GM18519 (cell line): ENCODE data around the gene SDC1.
"Not testable (repeated sequence)": the region's sequence is repeated elsewhere in the genome, so short reads cannot be mapped to it uniquely, and the experiment has no call there.

Experiments
- ATAC-seq: cut with Tn5 transposase; IDR thresholded peaks from one replicate; pipeline ENCODE4 v1.9.1; 2021; ENCODE audit warnings: mild to moderate bottlenecking, moderate library complexity; ENCODE audit not compliant: unreplicated experiment, low FRiP score

The SDC1 gene

GRCh38 chr2:20224716-20225293 lies at the start of gene SDC1:
Gene SDC1, minus strand, starts transcription at chr2:20225130. Its CDS starts 263 bp downstream, at chr2:20224867.
- no peak for ATAC-seq

- no peak for ATAC-seq
Measured at GRCh38 chr2:20273042-20273441, 48.1 kb upstream of the SDC1 start.

- ATAC-seq = not testable (repeated sequence)
Measured at GRCh38 chr2:20268317-20268716, 43.4 kb upstream of the SDC1 start.

- ATAC-seq = no peak
Measured at GRCh38 chr2:20267529-20267928, 42.6 kb upstream of the SDC1 start.

- no peak for ATAC-seq
Measured at GRCh38 chr2:20264629-20265028, 39.7 kb upstream of the SDC1 start.

GRCh38 chr2:20257411-20257810 lies 32.5 kb upstream of the SDC1 start:
- no peak for ATAC-seq

GRCh38 chr2:20254731-20255130 lies 29.8 kb upstream of the SDC1 start:
- no peak for ATAC-seq

GRCh38 chr2:20250436-20250835 lies 25.5 kb upstream of the SDC1 start:
- no peak for ATAC-seq

GRCh38 chr2:20249170-20249569 lies 24.2 kb upstream of the SDC1 start:
- ATAC-seq = no peak

GRCh38 chr2:20247084-20247483 lies 22.2 kb upstream of the SDC1 start:
- ATAC-seq = no peak

- ATAC-seq = not testable (repeated sequence)
Measured at GRCh38 chr2:20243637-20244036, 18.7 kb upstream of the SDC1 start.

- ATAC-seq = no peak
Measured at GRCh38 chr2:20242727-20243377, 17.9 kb upstream of the SDC1 start.

- no peak for ATAC-seq
Measured at GRCh38 chr2:20241973-20242726, 17.2 kb upstream of the SDC1 start.

- ATAC-seq = not testable (repeated sequence)
Measured at GRCh38 chr2:20240291-20240690, 15.4 kb upstream of the SDC1 start.

- no peak for ATAC-seq
Measured at GRCh38 chr2:20236496-20236895, 11.6 kb upstream of the SDC1 start.

- ATAC-seq = no peak
Measured at GRCh38 chr2:20235655-20236305, 10.8 kb upstream of the SDC1 start.

GRCh38 chr2:20234597-20234996 lies 9.7 kb upstream of the SDC1 start:
- not testable (repeated sequence) for ATAC-seq

- ATAC-seq = no peak
Measured at GRCh38 chr2:20232837-20233207, 7.9 kb upstream of the SDC1 start.

GRCh38 chr2:20231598-20232026 lies 6.7 kb upstream of the SDC1 start:
- ATAC-seq = no peak

- ATAC-seq = no peak
Measured at GRCh38 chr2:20231159-20231558, 6.2 kb upstream of the SDC1 start.

GRCh38 chr2:20230114-20230425 lies 5.1 kb upstream of the SDC1 start:
- no peak for ATAC-seq
